NCI-H748 (cell line): ENCODE data around the gene RAPGEFL1.
A peak's percentile ranks its signal among the peaks of the same experiment; 100 is the strongest.
"Not testable (repeated sequence)": the region's sequence is repeated elsewhere in the genome, so short reads cannot be mapped to it uniquely, and the experiment has no call there.

ENCODE experiments used
- DNase-seq: peaks from one replicate; lab custom pipeline; 2025; ENCODE audit not compliant: unreplicated experiment; lab: John Stamatoyannopoulos, UW

Gene RAPGEFL1

DNA sequence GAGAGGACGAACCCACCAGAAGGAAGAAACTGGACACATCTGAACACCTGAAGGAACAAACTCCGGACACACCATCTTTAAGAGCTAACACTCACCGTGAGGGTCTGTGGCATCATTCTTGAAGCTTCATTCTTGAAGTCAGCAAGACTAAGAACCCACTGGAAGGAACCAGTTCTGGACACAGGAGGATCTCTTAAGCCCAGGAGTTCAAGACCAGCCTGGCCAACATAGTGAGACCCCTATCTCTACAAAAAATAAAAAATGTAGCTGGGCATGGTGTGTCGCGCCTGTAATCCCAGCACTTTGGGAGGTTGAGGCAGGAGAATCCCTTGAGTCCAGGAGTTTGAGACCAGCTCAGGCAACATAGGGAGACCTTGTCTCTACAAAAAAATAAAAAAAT is 21.3 kb downstream of the RAPGEFL1 start:
- DNase-seq, result no peak

GRCh38 chr17:40203131-40203530 is 25.9 kb downstream of the RAPGEFL1 start:
- no peak for DNase-seq

DNA sequence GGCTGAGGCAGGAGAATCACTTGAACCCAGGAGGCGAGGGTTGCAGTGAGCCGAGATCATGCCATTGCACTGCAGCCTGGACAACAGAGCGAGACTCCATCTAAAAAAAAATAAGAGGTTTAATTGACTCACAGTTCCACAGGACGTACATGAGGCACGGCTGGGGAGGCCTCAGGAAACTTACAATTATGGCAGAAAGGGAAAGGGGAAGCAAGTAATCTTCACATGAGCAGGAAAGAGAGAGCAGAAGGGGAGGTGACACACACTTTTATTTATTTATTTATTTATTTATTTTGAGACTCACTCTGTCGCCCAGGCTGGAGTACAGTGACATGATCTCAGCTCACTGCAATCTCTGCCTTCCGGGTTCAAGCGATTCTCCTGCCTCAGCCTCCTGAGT is 28.9 kb downstream of the RAPGEFL1 start:
- not testable (repeated sequence) for DNase-seq

DNA sequence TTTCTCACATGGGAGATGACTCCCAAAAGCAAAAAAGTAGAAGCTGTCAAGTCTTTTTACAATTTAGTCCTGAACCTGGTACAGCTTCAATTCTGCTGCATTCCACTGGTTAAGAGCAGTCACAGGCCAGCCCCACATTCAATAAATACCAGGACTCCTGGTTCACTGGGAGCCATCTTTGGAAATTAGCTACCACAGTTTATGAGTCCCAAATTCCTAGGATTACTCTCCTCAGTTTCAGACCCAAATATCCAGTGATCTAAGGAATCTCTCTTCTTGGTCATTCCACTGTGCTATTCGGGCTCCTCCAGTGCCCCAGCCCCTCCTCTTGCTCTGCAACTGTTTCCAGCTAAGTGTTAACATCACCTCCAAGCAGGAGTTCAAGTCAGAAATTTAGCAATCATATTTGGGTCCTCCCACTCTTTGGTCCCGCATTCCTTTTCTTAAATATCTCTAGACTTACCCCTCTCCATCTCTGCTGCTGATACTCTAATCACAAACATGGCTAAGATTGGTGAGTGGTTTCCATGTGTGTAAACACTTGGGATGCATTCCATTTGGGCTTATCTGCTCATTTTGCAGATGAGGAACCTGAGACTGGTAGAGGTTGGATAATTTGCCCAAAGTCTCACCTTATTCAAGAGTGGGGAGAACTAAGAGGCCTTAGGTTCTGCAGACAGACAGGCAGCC is 32.3 kb downstream of the RAPGEFL1 start:
- no peak for DNase-seq

GRCh38 chr17:40213914-40214313 is 36.6 kb downstream of the RAPGEFL1 start:
- DNase-seq, result not testable (repeated sequence)

- DNase-seq, result no peak
These were observed 40.9 kb downstream of the RAPGEFL1 start for GRCh38 chr17:40218006-40218739.

- peak; percentile 98 for DNase-seq
These were observed 41.7 kb downstream of the RAPGEFL1 start, which contains the start of gene WIPF2 for GRCh38 chr17:40218740-40219593. WIPF2 (plus strand) TSS chr17:40219304; CDS start chr17:40256460, 37,156 bp downstream.

DNA sequence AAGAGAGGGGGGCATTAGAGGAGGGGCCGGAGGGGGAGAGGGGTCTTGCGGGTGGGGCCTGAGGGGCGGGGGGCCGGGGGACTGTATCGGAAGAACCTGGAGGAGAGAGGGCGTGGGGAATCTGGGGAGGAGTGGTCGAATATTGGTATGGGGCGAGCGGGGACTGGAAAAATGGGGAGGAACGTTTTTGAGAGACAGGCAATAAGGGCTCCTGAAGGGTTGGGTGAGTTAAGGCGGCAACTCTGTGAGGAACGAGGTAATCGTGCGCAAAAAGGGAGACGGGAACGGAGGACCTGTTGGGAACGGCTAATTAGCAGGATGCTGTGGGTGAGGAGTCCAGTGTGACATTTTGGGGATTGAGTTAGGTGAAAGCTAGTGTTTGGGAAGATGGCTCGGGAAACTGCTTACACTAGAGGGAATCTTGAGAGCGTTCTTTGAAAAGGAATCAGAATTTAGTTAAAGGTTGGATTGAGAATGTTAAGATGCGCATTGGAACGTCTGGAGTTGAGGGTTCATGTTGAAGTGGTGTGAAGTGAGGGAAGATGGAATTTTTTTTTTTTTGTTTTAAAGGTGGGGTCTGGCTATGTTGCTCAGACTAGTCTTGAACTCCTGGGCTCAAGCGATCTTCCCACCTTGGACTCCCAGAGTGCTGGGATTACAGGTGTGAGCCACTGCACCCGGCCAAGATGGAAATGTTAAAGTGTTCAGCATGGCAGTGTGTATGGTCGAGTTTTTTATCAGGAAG is 42.5 kb downstream of the RAPGEFL1 start:
- DNase-seq, result peak; percentile 86

DNA sequence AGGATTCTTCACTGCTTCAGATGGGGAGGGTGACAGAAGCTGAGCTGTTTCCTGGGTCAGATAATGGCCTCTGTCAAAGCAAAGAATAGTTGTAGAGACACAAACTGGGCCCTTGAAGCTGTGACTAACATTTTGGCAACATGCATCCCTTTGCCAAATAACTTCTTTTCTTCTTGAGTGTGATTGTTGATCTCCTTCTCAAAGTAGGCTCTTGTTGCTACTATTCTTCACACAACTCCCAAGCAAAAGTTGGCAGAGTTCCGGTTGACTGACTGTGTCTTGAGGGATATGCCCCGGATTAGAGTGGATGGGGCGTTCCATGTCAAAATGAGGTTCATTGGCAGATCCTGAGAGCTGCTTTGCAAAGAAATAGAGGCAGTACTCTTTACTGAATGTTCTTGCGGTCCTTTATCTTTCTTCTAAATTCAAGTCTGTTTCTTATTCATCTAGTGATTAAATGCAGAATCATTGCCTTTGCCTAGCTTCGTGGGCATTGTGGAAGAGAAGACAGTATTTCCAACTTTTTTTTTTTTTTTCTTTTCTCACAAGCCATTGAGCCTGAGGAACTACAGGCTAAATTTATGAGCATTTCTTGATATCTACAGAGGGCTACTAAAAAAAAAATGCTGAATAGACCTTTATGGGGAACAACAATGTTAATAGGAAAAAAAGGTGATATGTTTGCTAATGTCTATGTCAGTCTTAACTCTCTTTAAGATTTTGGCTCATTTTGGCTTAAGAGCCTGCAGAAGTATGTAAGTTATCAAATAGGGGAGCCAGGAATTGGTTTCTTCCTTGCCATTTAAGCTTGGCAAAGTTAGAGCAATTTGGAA is 47.7 kb downstream of the RAPGEFL1 start:
- no peak for DNase-seq

- DNase-seq, result not testable (repeated sequence)
These were observed 51.9 kb downstream of the RAPGEFL1 start for GRCh38 chr17:40229146-40229545.

DNA sequence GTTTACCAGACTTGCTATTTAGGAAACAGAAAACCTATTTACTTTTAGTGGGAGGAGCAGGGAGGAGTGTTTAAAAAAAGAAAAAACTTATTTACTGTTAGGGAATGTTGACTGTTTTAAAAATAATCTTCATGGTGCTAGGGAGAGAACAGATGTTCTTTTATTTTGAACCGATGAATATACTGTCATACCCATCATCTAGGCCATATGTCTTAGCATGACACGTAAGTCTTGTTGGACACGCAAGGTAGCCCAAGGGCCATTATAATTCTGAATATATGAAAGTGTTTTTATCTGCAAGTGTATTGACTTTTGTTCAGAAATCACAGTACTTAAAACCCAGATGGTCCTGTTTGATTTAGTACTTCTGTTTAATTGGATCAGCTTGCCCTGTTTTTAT is 53.4 kb downstream of the RAPGEFL1 start:
- DNase-seq, result no peak

- DNase-seq, result not testable (repeated sequence)
These were observed 54.7 kb downstream of the RAPGEFL1 start for GRCh38 chr17:40231928-40232327.

DNA sequence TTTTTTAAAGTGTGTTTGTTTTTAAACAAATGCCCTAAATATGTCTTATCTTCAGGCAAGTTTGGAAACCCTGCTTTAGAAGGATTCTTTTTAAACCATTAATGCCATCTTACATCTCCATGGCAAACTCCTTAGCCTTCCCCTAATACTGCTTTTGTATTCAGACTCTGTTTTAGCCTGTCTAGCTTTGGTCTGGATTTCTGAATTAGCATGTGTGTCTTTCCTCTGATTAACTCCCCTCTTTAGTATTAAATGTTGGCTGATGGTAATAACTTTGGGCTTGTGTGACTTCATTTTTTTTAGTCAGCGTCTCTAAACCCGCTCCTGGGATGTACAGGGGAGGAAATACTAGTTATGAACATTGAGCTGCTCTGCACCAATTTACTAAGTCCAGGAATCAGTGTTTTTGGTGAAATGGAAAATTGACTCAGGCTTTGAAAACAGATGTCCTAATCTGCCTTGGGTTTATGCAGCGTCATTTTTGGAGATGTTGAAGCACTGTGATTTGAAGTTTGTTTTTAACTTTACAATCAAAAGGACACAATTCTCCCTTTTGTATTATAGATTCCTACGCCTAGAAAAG is 64.1 kb downstream of the RAPGEFL1 start:
- DNase-seq, result no peak

DNA sequence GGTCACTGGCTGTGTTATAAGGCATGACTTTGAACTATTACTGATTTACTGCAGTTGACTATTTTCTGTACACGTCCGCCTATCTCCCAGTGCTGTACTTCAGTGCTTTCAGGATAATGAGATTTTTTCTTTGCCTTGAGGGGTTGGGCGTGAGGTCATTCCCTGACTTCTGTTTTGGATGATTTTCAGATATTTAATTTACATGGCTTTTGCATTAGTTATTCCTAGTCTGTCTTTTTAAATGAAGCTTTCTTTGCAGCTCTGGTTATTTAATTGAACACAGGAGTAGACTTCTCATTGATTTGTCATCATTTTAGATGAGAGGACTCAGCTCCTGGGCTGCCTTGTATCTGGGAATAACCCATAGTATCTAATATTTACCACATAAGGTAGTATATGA is 65.5 kb downstream of the RAPGEFL1 start:
- DNase-seq, result no peak

DNA sequence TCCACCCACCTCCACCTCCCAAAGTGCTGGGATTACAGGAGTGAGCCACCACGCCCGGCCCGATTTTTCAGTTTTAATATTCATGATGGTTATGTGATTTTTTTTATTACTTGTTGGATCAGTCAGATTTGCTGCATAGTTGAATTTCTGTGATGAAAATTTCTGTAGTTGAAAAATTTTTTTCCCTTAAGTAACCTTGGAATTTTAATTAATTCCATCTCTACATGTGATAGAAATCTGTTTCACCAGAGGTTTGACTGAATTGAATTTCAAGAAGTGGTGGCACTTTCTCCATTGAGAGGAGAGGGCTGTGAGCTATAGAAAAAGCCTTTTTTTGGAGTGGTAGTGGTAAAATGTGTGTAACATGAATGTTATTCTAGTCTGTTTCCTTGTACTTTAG is 66.5 kb downstream of the RAPGEFL1 start:
- no peak for DNase-seq

DNA sequence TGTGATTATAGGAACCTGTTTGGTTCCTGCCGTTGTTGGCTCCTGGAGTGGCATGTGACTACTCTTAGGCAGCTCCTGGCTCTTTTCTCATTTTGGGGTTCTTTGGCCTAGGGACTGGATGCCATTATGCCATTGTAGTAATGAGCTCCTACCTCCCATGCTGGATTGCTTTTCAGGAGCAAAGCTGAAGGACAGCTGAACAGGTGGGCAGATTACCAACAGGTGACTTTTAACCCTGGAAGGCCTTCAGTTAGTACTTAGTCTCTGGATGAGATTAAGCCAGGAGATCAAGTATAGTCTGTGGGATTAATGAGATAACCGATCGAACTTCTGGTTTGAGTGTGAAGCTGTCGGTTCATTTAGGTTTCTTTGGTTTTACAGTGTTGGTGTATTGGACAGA is 67.0 kb downstream of the RAPGEFL1 start:
- DNase-seq, result no peak
